ENCODE data around the gene RHBDD2.

Gene RHBDD2

DNA sequence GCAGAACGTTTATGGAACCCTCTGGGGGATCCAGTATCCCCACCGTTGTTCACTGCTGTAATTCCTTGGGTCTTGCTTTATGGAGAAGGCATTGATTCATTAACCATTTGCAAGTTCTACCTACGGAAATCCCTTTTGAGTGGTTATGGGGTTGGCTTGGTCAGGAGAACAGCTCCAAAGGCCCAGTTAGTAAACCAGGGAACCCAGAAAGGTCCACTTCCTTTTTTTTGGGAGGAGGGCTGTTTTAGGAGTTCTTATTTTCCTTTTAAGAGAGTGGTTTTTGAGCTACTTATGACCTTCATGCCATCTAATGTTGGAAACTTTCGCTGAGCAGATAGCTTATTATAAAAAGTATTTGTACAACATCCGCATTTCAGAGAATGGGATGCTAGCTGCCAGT is 37.4 kb downstream of the RHBDD2 start:
- DNase-seq (ENCODE audit: low read depth in 2 of 3, low spot score in 2 of 3): no peak

DNA sequence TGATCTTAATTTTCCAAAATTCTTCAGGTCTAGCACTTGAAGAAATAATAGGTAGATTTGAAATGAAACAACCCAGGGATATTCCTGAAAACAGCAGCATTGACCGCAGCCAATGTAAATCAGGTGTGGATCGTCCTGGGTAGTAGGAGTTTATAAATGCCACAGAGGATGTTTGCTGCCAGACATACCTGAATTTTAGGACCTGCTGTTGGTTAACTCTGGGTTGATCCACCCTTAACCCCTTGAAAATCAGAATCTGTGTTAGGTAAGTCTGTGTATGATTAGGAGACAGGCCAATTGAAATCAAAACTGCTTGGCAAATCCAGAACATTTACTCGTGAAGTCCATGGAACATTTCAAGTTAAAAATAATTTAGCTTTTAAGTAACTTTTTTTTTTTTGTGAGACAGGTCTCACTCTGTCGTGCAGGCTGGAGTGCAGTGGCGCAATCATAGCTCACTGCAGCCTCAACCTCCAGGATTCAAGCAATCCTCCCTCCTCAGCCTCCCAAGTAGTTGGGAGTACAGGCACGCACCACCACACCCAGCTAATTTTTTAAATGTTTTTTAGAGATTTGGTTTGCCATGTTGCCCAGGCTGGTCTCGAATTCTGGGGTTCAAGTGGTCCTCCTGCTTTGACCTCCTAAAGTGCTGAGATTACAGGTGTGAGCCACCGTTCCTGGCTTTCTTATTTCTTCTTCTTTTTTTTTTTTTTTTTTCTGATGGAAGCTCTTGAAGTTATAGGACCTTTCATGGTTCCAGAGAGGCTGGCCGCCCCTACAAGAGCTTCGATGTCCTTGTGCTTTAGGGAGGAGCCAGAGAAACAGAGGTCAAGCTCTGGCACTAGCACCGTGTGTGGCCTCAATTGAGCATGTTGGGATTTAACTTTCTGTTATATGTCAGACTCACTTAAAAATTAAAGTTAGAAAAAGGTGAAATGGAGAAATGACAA is 38.1 kb downstream of the RHBDD2 start:
- DNase-seq (ENCODE audit: low read depth in 2 of 3, low spot score in 2 of 3): no peak

DNA sequence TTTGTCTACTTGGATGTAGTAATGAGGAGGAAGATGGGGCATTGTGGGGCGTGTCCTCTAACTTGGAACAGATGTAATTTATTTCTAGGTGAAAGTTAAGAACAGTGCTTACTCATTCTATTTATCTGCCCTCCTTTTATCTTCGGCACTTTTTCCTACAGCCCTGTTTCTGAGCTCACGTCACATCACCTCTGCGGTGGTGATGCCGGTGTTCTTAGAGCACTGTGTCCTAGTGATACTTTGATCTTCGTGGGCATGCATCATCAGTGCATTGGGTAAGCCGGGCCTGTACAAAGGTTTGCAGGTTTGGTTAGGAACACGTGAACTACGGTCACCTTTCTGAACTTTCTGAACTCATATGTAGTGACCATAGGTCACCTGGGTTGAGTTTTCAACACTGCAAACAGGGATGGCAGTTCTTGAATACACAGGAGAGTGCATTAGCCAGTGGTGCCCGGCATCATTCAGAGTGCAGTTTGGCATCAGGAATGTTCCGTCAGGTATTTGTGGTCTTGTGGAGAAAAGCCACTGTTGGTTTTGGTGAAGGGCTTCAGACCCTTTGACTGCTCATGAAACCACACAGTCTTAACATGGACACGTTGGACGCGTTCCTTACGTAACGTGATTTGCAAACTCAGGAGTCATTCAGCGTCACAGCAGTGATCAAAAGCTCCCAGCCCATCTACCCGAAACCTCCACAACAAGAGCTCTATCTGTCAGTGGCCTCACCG is 41.8 kb downstream of the RHBDD2 start:
- no peak for DNase-seq (ENCODE audit: low read depth in 2 of 3, low spot score in 2 of 3)

DNA sequence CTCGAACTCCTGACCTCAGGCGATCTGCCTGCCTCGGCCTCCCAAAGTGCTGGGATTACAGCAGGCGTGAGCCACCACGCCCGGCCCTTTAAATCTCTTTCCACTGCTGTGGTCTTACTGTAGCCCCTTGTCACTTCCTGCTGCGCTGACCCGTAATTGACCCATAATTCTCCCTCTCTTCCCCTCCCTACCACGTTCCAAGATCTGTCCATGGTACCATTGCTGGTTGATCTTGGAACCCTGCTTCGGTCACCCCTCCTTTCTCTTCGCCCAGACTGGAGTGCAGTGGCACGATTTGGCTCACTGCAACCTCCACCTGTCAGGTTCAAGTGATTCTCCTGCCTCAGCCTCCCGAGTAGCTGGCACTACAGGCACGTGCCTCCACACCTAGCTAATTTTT is 42.6 kb downstream of the RHBDD2 start:
- DNase-seq (ENCODE audit: low read depth in 2 of 3, low spot score in 2 of 3): no peak

DNA sequence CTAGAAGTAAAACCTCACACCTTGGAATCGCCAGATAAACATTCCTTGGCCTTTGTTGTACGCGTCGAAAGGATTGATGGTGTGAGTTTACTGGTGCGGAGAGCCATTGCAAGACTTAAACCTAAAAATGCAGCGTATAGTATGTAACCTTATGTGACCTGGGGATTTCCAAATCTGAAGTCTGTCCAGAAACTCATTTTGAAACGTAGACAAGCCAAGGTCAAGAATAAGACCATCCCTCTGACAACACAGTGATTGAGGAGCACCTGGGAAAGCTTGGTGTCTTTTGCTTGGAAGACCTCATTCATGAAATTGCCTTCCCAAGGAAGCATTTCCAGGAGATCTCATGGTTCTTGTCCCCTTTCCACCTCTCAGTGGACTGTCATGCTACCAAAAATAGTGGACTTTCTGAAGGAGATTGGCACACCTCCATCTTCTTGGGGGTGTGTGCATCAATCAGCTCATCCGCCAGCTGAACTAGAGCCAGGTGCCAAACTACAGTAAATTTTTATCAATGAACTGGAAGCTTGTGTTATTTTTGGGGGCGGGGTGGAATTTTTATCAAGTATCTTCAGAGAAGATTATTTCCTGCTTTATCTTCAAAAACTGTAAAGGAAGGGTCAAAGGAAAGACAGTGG is 44.3 kb downstream of the RHBDD2 start:
- no peak for DNase-seq (ENCODE audit: low read depth in 2 of 3, low spot score in 2 of 3)

DNA sequence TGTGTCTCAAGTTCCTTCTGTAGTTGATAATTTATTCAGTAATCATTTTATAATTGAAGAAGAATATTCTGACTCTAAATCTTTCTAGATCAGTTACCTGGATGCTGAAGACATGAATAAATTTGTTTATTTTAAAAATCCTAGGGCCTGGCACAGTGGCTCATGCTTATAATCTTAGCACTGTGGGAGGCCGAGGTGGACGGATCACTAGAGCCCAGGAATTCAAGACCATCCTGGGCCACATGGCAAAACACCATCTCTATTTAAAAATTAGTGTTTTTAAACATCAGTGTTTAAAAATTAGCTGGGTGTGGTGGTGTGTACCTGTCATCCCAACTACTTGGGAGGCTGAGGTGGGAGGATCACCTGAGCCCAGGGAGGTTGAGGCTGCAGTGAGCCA is 45.4 kb downstream of the RHBDD2 start:
- DNase-seq (ENCODE audit: low read depth in 2 of 3, low spot score in 2 of 3): no peak

DNA sequence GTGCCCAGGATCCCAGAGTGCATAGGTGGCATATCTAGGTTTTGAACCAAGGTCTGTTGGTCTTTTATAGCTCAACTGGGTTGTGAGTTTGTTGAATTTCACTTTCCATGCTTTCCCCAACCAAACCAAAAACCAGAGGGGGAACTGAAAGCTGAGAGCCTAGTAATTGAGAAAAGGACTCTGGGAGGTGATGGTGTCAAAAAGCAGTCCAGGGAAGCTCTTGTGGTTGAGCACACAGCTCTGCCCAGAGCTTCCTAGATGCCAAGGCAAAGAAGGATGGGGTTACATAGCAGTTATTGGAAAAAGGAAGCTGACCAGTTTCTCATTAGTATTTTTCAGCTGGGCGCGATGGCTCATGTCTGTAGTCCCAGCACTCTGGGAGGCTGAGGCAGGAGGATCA is 46.1 kb downstream of the RHBDD2 start:
- no peak for DNase-seq (ENCODE audit: low read depth in 2 of 3, low spot score in 2 of 3)

DNA sequence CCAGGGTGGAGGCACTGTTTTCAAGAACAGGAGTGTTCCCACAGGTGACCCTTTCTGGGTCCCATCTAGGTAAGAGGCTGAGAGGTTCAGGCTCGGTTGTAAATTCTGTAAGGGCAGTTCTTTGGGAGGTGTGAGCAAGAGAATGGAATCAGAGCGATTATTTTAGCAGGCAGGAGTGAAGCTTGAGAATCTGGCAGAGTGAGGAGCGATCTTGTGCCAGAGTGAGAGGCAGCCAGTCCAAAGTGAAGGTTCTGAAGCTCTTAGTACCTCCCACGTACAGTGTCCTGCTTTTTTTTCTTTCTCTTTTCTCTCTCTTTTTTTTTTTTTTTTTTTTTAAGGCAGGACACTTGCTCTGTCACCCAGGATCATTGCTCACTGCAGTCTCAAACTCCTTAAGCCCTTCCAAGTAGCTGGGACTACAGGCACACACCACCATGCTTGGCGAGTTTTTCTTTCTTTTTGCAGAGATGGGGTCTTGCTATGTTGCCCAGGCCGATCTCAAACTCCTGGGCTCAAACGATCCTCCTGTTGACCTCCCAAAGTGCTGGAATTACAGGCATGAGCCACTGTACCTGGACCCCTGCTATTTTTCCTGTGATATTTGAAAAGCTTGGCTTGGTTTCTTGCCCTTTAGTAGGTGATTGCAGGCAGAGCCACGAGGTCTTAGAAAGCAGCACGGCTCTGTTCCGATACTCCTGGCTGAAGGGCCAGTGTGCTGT is 47.0 kb downstream of the RHBDD2 start:
- DNase-seq (ENCODE audit: low read depth in 2 of 3, low spot score in 2 of 3): no peak

DNA sequence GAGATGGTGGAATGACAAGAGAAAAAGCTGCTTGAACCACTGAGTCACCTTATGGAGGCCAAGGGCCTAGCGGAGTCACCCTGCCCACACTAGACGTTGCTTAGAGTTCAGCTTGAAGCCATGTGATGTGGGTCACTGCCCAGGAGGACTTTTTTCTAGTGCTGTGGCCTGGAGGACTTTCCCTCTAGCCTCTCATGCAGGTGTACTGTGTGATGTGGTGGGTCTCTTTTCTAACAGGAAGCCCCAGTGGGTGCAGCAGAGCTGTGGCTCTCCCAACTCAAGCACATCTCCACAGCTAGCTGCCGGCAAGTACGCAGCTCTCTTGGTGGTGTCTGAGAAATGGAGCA is 49.7 kb downstream of the RHBDD2 start:
- DNase-seq (ENCODE audit: low read depth in 2 of 3, low spot score in 2 of 3): no peak

DNA sequence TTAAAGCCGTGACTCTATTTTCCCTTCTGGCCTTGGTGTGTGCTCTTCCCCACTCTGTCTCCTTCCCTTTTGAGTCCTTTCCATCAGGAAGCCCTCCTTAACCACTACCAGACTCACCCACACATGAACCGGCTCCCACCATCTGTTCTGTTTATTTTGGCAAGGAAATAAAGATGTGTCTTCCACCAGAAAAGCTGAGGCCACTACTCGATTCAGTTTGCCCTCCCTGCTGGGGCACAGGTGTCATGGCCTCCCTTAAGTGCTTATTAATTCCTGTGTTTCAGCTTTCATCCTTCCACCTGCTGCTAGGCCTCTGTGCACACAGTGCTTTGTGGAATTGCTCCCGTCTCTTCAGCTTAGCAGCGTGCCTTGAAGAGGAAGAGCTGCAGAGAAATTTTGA is 52.8 kb downstream of the RHBDD2 start:
- DNase-seq (ENCODE audit: low read depth in 2 of 3, low spot score in 2 of 3): no peak

DNA sequence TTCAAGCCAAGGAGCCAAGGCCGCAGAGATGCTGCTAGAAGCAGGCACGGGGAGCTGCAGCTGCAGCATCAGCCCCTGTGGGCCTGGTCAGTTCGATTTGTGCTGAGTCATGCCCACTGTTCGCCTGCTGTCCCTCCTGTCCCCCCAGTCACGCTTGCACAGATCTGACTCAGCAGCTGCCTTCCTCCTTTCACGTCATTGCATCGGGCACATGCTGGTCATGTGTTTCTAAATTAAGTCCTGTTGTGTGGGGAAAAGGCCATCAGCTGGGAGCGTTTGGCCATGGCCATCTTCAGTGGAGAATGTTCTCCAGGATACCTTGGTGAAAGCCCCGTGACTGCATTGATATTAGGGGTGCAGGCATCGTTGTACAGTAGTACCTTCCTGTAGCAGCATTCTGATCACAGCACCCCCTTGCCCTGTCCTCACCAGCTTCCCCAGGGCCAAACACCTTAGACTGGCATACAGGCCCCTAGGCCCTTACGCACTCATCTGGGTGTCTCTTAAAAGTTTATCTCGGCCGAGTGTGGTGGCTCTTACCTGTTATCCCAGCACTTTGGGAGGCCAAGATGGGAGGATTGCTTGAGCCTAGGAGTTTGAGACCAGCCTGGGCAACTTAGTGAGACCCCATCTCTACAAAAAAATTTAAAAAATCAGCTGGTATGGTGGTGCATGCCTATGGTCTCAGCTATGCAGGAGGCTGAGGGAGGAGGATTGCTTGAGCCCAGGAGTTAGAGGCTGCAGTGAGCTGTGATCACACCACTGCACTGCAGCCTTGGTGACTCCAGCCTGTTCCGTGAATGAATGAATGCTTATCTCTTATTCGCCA is 59.3 kb downstream of the RHBDD2 start:
- DNase-seq (ENCODE audit: low read depth in 2 of 3, low spot score in 2 of 3): no peak

Measured in activated CD8-positive, alpha-beta memory T cell treated with anti-CD3 and anti-CD28 coated beads for 48 hours (primary cell).